ENCODE measurements around the gene ZBTB18.

GRCh38 chr1:244096691-244097090, 45.6 kb downstream of the ZBTB18 start:
- TF ChIP-seq BHLHE40 (IDR thresholded peaks at IDR 0.05; ENCODE audit: borderline replicate concordance): no peak
- TF ChIP-seq TARDBP (IDR thresholded peaks at IDR 0.05): no peak
- no peak for TF ChIP-seq FOXA1 (IDR thresholded peaks at IDR 0.05)
- TF ChIP-seq FOXM1 (IDR thresholded peaks at IDR 0.05; ENCODE audit: borderline replicate concordance): no peak
- TF ChIP-seq ELF4 (IDR thresholded peaks at IDR 0.05): no peak
- no peak for TF ChIP-seq SP1 (IDR thresholded peaks at IDR 0.05)
- TF ChIP-seq LEF1 (IDR thresholded peaks at IDR 0.05; ENCODE audit: borderline replicate concordance): no peak
- no peak for TF ChIP-seq ZNF384 (IDR thresholded peaks at IDR 0.05)
- TF ChIP-seq, protein P1, sequence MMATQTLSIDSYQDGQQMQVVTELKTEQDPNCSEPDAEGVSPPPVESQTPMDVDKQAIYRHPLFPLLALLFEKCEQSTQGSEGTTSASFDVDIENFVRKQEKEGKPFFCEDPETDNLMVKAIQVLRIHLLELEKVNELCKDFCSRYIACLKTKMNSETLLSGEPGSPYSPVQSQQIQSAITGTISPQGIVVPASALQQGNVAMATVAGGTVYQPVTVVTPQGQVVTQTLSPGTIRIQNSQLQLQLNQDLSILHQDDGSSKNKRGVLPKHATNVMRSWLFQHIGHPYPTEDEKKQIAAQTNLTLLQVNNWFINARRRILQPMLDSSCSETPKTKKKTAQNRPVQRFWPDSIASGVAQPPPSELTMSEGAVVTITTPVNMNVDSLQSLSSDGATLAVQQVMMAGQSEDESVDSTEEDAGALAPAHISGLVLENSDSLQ (IDR thresholded peaks at IDR 0.05): no peak
